Caco-2 (cell line): ENCODE results near the gene CPAMD8. TPM values are rescaled to one million over a fixed set of nuclear protein-coding genes. Genes with fewer than 3 reads are reported as not detected.

ENCODE experiments used
- BruUV-seq: library from RNA; stranded (reverse); fragments of 400-500 nt; replicated peaks from 2 replicates; lab custom pipeline; 2021; lab: Mats Ljungman, UMichigan
- CTCF ChIA-PET: fragments of 300-600 bp; sonication (Branson Sonifier 250); formaldehyde crosslinking; loops from one replicate; lab custom pipeline; 2022; ENCODE audit warnings: antibody characterized with exemption; lab: Charles Lee
- POLR2A ChIA-PET: fragments of 300-600 bp; sonication (Branson Sonifier 250); formaldehyde crosslinking; loops from one replicate; lab custom pipeline; 2022; ENCODE audit warnings: antibody characterized with exemption; lab: Charles Lee
- DNase-seq, 2 experiments: peaks; one replicate each; pipeline versions ENCODE4 v3.0.0 to v3.0.0-alpha.2; 2020 to 2022
- H3K27me3 ChIP-seq: replicated peaks from 2 replicates; pipeline ENCODE4 v1.6.0; 2011; ENCODE audit warnings: low read length; ENCODE audit not compliant: control insufficient read depth, insufficient read depth
- H3K36me3 ChIP-seq: 2 replicates; pipeline ENCODE4 v1.5.1; 2011; ENCODE audit warnings: low read length; ENCODE audit not compliant: control insufficient read depth, insufficient read depth
- H3K4me1 ChIP-seq: fragments of 250-450 bp; sonication (Bioruptor Pico); 2 replicates; pipeline ENCODE4 v1.5.1; 2020; ENCODE audit warnings: mild to moderate bottlenecking
- H3K4me3 ChIP-seq: 2 replicates; pipeline ENCODE4 v1.5.1; 2011; ENCODE audit warnings: low read depth, mild to moderate bottlenecking, control low read depth, low read length
- H3K9me3 ChIP-seq: fragments of 250-450 bp; sonication (Bioruptor Pico); 2 replicates; pipeline ENCODE4 v1.5.1; 2020; ENCODE audit warnings: mild to moderate bottlenecking, moderate library complexity
- H3K27ac Mint-ChIP-seq: one replicate; pipeline ENCODE4 v1.8.0; 2022; ENCODE audit warnings: mixed read lengths; ENCODE audit not compliant: unreplicated experiment
- H3K27me3 Mint-ChIP-seq: one replicate; pipeline ENCODE4 v1.8.0; 2022; ENCODE audit warnings: mixed read lengths; ENCODE audit not compliant: insufficient read depth, unreplicated experiment
- H3K36me3 Mint-ChIP-seq: one replicate; pipeline ENCODE4 v1.8.0; 2022; ENCODE audit warnings: mild to moderate bottlenecking, mixed read lengths; ENCODE audit not compliant: insufficient read depth, unreplicated experiment
- H3K4me1 Mint-ChIP-seq: one replicate; pipeline ENCODE4 v1.8.0; 2022; ENCODE audit warnings: low read depth, mixed read lengths; ENCODE audit not compliant: unreplicated experiment
- H3K4me3 Mint-ChIP-seq: one replicate; pipeline ENCODE4 v1.8.0; 2022; ENCODE audit warnings: mild to moderate bottlenecking, moderate library complexity, mixed read lengths; ENCODE audit not compliant: unreplicated experiment
- H3K9me3 Mint-ChIP-seq: one replicate; pipeline ENCODE4 v1.8.0; 2022; ENCODE audit warnings: mixed read lengths; ENCODE audit not compliant: unreplicated experiment
- CTCF ChIP-seq, 2 experiments: fragments of 200-600 bp in 1 of 2; IDR thresholded peaks; 1 replicate in 1 of 2; 2 replicates in 1 of 2; pipeline versions ENCODE4 v1.5.1 to v1.8.0; 2011 to 2022; ENCODE audit warnings: antibody characterized with exemption in 1 of 2, control low read depth in 1 of 2, inconsistent platforms in 1 of 2, low read depth in 1 of 2, low read length in 1 of 2, mild to moderate bottlenecking in 1 of 2, moderate library complexity in 1 of 2; ENCODE audit not compliant: insufficient read depth in 1 of 2, severe bottlenecking in 1 of 2, unreplicated experiment in 1 of 2
- intact Hi-C: fragments of 100-400 bp; cut with micrococcal nuclease; formaldehyde crosslinking; loops from one replicate; pipeline ENCODE4 v1.10.0; 2022; ENCODE audit not compliant: unreplicated experiment
- total RNA-seq: library from RNA; stranded (reverse); gene quantifications from 2 replicates; pipeline ENCODE4 v1.2.3, GENCODE V29; 2022

CPAMD8 gene
- total RNA-seq, 1 experiment from 2014 or later: 1.1 TPM

GRCh38 chr19:17070912-17071311, 44.3 kb upstream of the CPAMD8 start:
- Mint-ChIP-seq H3K4me3 (no peak overlapping the region), H3K4me1 (peaks cover 6% of the 10 kb centered on the region), H3K9me3 (no peaks in the 10 kb centered on the region), H3K27ac (no peak overlapping the region), H3K36me3 (peaks cover 58% of the 10 kb centered on the region), H3K27me3 (no peaks in the 10 kb centered on the region)
- no peak overlapping the region for H3K4me3 ChIP-seq
- POLR2A ChIA-PET: no interaction called here
- no TSS peak for BruUV-seq
- CTCF ChIA-PET: no interaction called here
- H3K27me3 ChIP-seq: no peaks in the 10 kb centered on the region
- no peak for DNase-seq
- H3K36me3 ChIP-seq: no peaks in the 10 kb centered on the region; the same call in none of the 2 replicates
- no peaks in the 10 kb centered on the region for H3K4me1 ChIP-seq
- no peaks in the 10 kb centered on the region for H3K9me3 ChIP-seq
- intact Hi-C loops: no loop called here
- TF ChIP-seq CTCF (IDR thresholded peaks at IDR 0.05; ENCODE audit: insufficient read depth in 1 of 2, low read depth in 1 of 2, low read length in 1 of 2, severe bottlenecking in 1 of 2, unreplicated experiment in 1 of 2): no peak

DNA sequence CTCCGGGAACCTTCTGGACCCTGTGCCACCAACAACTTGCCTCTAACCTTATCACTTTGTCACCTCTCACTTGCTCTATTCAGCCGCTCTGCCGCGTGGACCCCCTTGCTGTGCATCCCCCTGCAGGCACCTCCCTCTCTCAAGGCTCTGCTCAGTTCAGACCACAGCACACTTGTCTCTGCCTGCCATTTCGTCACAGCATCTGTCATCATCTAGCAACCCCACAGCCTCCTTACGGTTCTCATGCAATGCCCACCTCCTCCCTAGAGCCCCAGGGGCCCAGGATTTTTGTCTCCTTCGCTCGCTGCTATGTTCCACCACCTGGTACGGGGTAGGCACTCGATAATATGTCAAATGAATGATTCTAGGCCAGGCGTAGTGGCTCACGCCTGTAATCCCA, 43.8 kb upstream of the CPAMD8 start:
- H3K9me3 ChIP-seq: no peaks in the 10 kb centered on the region
- TF ChIP-seq CTCF (IDR thresholded peaks at IDR 0.05; ENCODE audit: insufficient read depth in 1 of 2, low read depth in 1 of 2, low read length in 1 of 2, severe bottlenecking in 1 of 2, unreplicated experiment in 1 of 2): no peak
- H3K36me3 Mint-ChIP-seq: peaks cover 57% of the 10 kb centered on the region
- no peaks in the 10 kb centered on the region for H3K9me3 Mint-ChIP-seq
- POLR2A ChIA-PET: no interaction called here
- no TSS peak for BruUV-seq
- no peaks in the 10 kb centered on the region for H3K27me3 Mint-ChIP-seq
- DNase-seq: no peak
- peaks cover 6% of the 10 kb centered on the region for H3K4me1 Mint-ChIP-seq
- CTCF ChIA-PET: no interaction called here
- H3K36me3 ChIP-seq: no peaks in the 10 kb centered on the region; the same call in none of the 2 replicates
- H3K27me3 ChIP-seq: no peaks in the 10 kb centered on the region
- H3K4me3 ChIP-seq: no peak overlapping the region
- no peak overlapping the region for H3K4me3 Mint-ChIP-seq
- no peaks in the 10 kb centered on the region for H3K4me1 ChIP-seq
- intact Hi-C loops: no loop called here
- H3K27ac Mint-ChIP-seq: no peak overlapping the region

- H3K4me3 ChIP-seq: no peak overlapping the region
- Mint-ChIP-seq H3K36me3 (peaks cover 59% of the 10 kb centered on the region), H3K27ac (no peak overlapping the region), H3K4me3 (no peak overlapping the region), H3K27me3 (no peaks in the 10 kb centered on the region), H3K4me1 (peaks cover 6% of the 10 kb centered on the region), H3K9me3 (peaks cover 10% of the 10 kb centered on the region)
- no peaks in the 10 kb centered on the region; the same call in none of the 2 replicates for H3K36me3 ChIP-seq
- no peaks in the 10 kb centered on the region for H3K4me1 ChIP-seq
- POLR2A ChIA-PET: no interaction called here
- no peak for TF ChIP-seq CTCF (IDR thresholded peaks at IDR 0.05; ENCODE audit: insufficient read depth in 1 of 2, low read depth in 1 of 2, low read length in 1 of 2, severe bottlenecking in 1 of 2, unreplicated experiment in 1 of 2)
- DNase-seq: no peak
- no peaks in the 10 kb centered on the region for H3K9me3 ChIP-seq
- CTCF ChIA-PET: interaction anchor here (0.7 to 1.2 kb wide), 2 partner anchors 198 to 516 kb away, joined by 3 to 4 read pairs; partner anchors contain the start of gene BABAM1
- intact Hi-C loops: no loop called here
- no TSS peak for BruUV-seq
- no peaks in the 10 kb centered on the region for H3K27me3 ChIP-seq
Observed at GRCh38 chr19:17069193-17069592, 42.6 kb upstream of the CPAMD8 start.
